Endothelial cell of umbilical vein (primary cell): ENCODE measurements around the gene ARSB.

Source experiments
- CTCF ChIP-seq, 2 donors: IDR thresholded peaks; 1 replicate in 1 of 2; 2 replicates in 1 of 2; pipeline ENCODE4 v1.5.1; 2011; ENCODE audit warnings: low read length in 2 of 2, mild to moderate bottlenecking in 2 of 2, moderate library complexity in 2 of 2, control low read depth in 1 of 2, inconsistent platforms in 1 of 2, low read depth in 1 of 2; ENCODE audit not compliant: insufficient read depth in 1 of 2; ENCODE audit errors: extremely low read depth in 1 of 2
- EZH2 ChIP-seq: IDR thresholded peaks from 2 replicates; pipeline ENCODE4 v1.6.1; 2012; ENCODE audit warnings: borderline replicate concordance, low read depth, mild to moderate bottlenecking, moderate library complexity, low read length, inconsistent platforms; ENCODE audit not compliant: severe bottlenecking
- GATA2 ChIP-seq: IDR thresholded peaks from 2 replicates; pipeline ENCODE4 v1.7.0; 2011; ENCODE audit warnings: low read depth, mild to moderate bottlenecking, moderate library complexity, mixed read lengths, low read length; ENCODE audit not compliant: insufficient read length, insufficient read depth
- JUN ChIP-seq: IDR thresholded peaks from 2 replicates; pipeline ENCODE4 v1.6.1; 2011; ENCODE audit warnings: borderline replicate concordance, low read depth; ENCODE audit not compliant: insufficient read length, insufficient read depth
- MAX ChIP-seq: IDR thresholded peaks from 2 replicates; pipeline ENCODE4 v1.6.1; 2011; ENCODE audit not compliant: insufficient read depth, insufficient read length
- POLR2A ChIP-seq: IDR thresholded peaks from 2 replicates; pipeline ENCODE4 v1.6.1; 2012; ENCODE audit warnings: low read depth, mild to moderate bottlenecking, control low read depth, low read length
- POLR2AphosphoS5 ChIP-seq: IDR thresholded peaks from 2 replicates; pipeline ENCODE4 v1.6.1; 2012; ENCODE audit warnings: low read depth, mild to moderate bottlenecking, control low read depth, low read length, moderate library complexity; ENCODE audit not compliant: insufficient read depth

DNA sequence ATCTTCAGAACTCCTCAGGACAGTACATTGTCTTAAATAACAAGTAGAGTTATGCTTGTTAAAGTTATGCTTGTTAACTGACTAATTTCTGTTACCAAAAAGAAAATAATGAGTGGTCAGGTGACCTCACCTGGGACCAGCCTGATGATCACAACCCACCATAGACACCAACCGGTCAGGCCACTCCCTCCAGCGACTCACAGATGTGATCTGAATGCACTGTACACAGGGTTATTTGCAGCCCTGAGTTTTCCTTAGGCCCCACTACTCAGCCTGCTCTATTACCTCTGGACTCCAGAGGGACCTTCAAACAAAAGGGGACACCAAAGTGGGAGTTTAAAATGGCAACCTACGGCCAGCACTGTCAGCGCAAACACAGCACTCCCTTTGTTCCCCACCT lies 55.3 kb downstream of the ARSB start:
- TF ChIP-seq POLR2A (no peak), CTCF (IDR thresholded peaks at IDR 0.05; ENCODE audit: extremely low read depth in 1 of 2, insufficient read depth in 1 of 2, low read depth in 1 of 2, low read length in 2 of 2) (no peak), EZH2 (no peak), MAX (no peak), JUN (no peak), GATA2 (no peak), POLR2AphosphoS5 (no peak)
